SK-N-SH (cell line): ENCODE data around the gene PNPLA2. TPM values are rescaled to one million over a fixed set of nuclear protein-coding genes. Genes with fewer than 3 reads are reported as not detected.

ENCODE experiments used
- CTCF ChIA-PET: fragments of 300-600, 350-600 bp; formaldehyde crosslinking; extraction: SDS; loops from one replicate; lab custom pipeline; 2021; lab: Yijun Ruan, JAX
- POLR2A ChIA-PET: fragments of 350-600 bp; sonication (Branson Sonifier 250); formaldehyde crosslinking; extraction: SDS; loops from one replicate; lab custom pipeline; 2020; ENCODE audit warnings: antibody characterized with exemption, inconsistent platforms; lab: Yijun Ruan, JAX
- DNase-seq: peaks from one replicate; pipeline ENCODE4 v3.0.0; 2012
- H2AFZ ChIP-seq: fragments of 200-600 bp; sonication (generic); 2 replicates; pipeline ENCODE4 v1.8.1; 2016; ENCODE audit warnings: antibody characterized with exemption, mild to moderate bottlenecking, low read depth
- H3F3A ChIP-seq: fragments of 200-600 bp; sonication (generic); replicated peaks from 2 replicates; pipeline ENCODE3; 2016; ENCODE audit warnings: antibody characterized with exemption, mild to moderate bottlenecking; ENCODE audit not compliant: insufficient read depth
- H3K27ac ChIP-seq, 2 experiments: fragments of 200-500 bp in 1 of 2; fragments of 200-600 bp in 1 of 2; sonication (Bioruptor generic) in 1 of 2; sonication (generic), shearing (Covaris generic) in 1 of 2; 2 replicates each; pipeline versions ENCODE4 v1.5.1 to v1.6.1; 2014 to 2016; ENCODE audit warnings: low read depth in 2 of 2, inconsistent platforms in 1 of 2, low read length in 1 of 2, mild to moderate bottlenecking in 1 of 2, mixed read lengths in 1 of 2
- H3K27me3 ChIP-seq: fragments of 200-600 bp; sonication (generic), shearing (Covaris generic); 2 replicates; pipeline ENCODE4 v1.6.1; 2016; ENCODE audit warnings: mixed run types; ENCODE audit not compliant: insufficient read depth
- H3K36me3 ChIP-seq, 2 experiments: fragments of 200-500 bp in 1 of 2; fragments of 200-600 bp in 1 of 2; sonication (Bioruptor generic) in 1 of 2; sonication (generic) in 1 of 2; replicated peaks in 1 of 2; 2 replicates each; pipeline versions ENCODE3 to v1.5.1; 2014 to 2016; ENCODE audit warnings: low read length in 1 of 2, mild to moderate bottlenecking in 1 of 2; ENCODE audit not compliant: insufficient read depth in 2 of 2, control insufficient read depth in 1 of 2
- H3K4me1 ChIP-seq, 2 experiments: fragments of 200-500 bp in 1 of 2; fragments of 200-600 bp in 1 of 2; sonication (Bioruptor generic) in 1 of 2; sonication (generic), shearing (Covaris generic) in 1 of 2; 2 replicates each; pipeline versions ENCODE4 v1.5.1 to v1.6.1; 2014 to 2016; ENCODE audit warnings: low read depth in 1 of 2, low read length in 1 of 2, mixed run types in 1 of 2; ENCODE audit not compliant: insufficient read depth in 2 of 2, control insufficient read depth in 1 of 2
- H3K4me2 ChIP-seq: fragments of 200-600 bp; sonication (generic), shearing (Covaris generic); 2 replicates; pipeline ENCODE4 v1.6.1; 2017; ENCODE audit warnings: mixed run types
- H3K4me3 ChIP-seq, 2 experiments: fragments of 200-500 bp in 1 of 2; fragments of 200-600 bp in 1 of 2; sonication (Bioruptor generic) in 1 of 2; sonication (generic), shearing (Covaris generic) in 1 of 2; 2 replicates each; pipeline versions ENCODE4 v1.5.1 to v1.8.1; 2014 to 2016; ENCODE audit warnings: low read depth in 2 of 2, inconsistent platforms in 1 of 2, low read length in 1 of 2, mild to moderate bottlenecking in 1 of 2, mixed read lengths in 1 of 2, moderate library complexity in 1 of 2
- H3K79me2 ChIP-seq: fragments of 200-600 bp; sonication (generic); 2 replicates; pipeline ENCODE4 v1.8.1; 2017; ENCODE audit warnings: mild to moderate bottlenecking; ENCODE audit not compliant: insufficient read depth
- H3K9ac ChIP-seq: fragments of 200-600 bp; sonication (generic); 2 replicates; pipeline ENCODE4 v1.6.1; 2017; ENCODE audit warnings: mixed run types
- H3K9me2 ChIP-seq: fragments of 200-600 bp; sonication (generic); 2 replicates; pipeline ENCODE4 v1.6.1; 2017; ENCODE audit warnings: mixed run types
- H3K9me3 ChIP-seq: fragments of 200-600 bp; sonication (generic); 2 replicates; pipeline ENCODE4 v1.6.1; 2017; ENCODE audit warnings: mixed run types, mild to moderate bottlenecking, moderate library complexity
- H4K20me1 ChIP-seq: fragments of 200-600 bp; sonication (generic); 2 replicates; pipeline ENCODE4 v1.6.1; 2017; ENCODE audit warnings: mild to moderate bottlenecking, mixed run types; ENCODE audit not compliant: insufficient read depth
- EZH2phosphoT487 ChIP-seq: fragments of 200-600 bp; sonication (generic); IDR thresholded peaks from 2 replicates; pipeline ENCODE4 v1.6.1; 2017; ENCODE audit warnings: low read depth, mixed run types, mild to moderate bottlenecking, antibody characterized with exemption, moderate library complexity, borderline replicate concordance
- FOXJ3 ChIP-seq: sonication (generic); formaldehyde crosslinking; IDR thresholded peaks from 2 replicates; pipeline ENCODE4 v1.5.1; 2020; ENCODE audit warnings: mild to moderate bottlenecking, missing genetic modification reagents
- GATA2 ChIP-seq: sonication (generic); formaldehyde crosslinking; IDR thresholded peaks from 2 replicates; pipeline ENCODE4 v1.5.0; 2020; ENCODE audit warnings: mild to moderate bottlenecking, missing genetic modification reagents
- JUND ChIP-seq: IDR thresholded peaks from 2 replicates; pipeline ENCODE4 v1.4.0; 2012
- MEF2A ChIP-seq: IDR thresholded peaks from 2 replicates; pipeline ENCODE4 v1.4.0; 2012; ENCODE audit warnings: low read depth, borderline replicate concordance
- NRF1 ChIP-seq: IDR thresholded peaks from 2 replicates; pipeline ENCODE4 v1.6.1; 2012; ENCODE audit warnings: low read depth, mild to moderate bottlenecking, low read length
- PBX3 ChIP-seq: IDR thresholded peaks from 2 replicates; pipeline ENCODE4; 2012
- POLR2AphosphoS5 ChIP-seq: IDR thresholded peaks from 2 replicates; pipeline ENCODE4 v1.6.1; 2012; ENCODE audit warnings: low read depth, low read length
- RCOR1 ChIP-seq: fragments of 150-350 bp; IDR thresholded peaks from 2 replicates; pipeline ENCODE4 v1.6.1; 2017; ENCODE audit warnings: antibody characterized with exemption, low read length
- SIN3A ChIP-seq: IDR thresholded peaks from 2 replicates; pipeline ENCODE4 v1.6.1; 2012; ENCODE audit warnings: low read depth, mild to moderate bottlenecking, low read length, moderate library complexity, borderline replicate concordance
- SMC3 ChIP-seq: IDR thresholded peaks from 2 replicates; pipeline ENCODE4 v1.6.1; 2012; ENCODE audit warnings: low read depth, low read length, improper control_type of control experiment
- TAF1 ChIP-seq: IDR thresholded peaks from 2 replicates; pipeline ENCODE4 v1.6.1; 2012; ENCODE audit warnings: low read depth, mild to moderate bottlenecking, low read length, moderate library complexity, borderline replicate concordance
- TCF12 ChIP-seq: IDR thresholded peaks from 2 replicates; pipeline ENCODE4 v1.4.0; 2012
- TEAD4 ChIP-seq: IDR thresholded peaks from 2 replicates; pipeline ENCODE4 v1.4.0; 2012; ENCODE audit warnings: mild to moderate bottlenecking, borderline replicate concordance; ENCODE audit not compliant: insufficient read depth
- YY1 ChIP-seq: IDR thresholded peaks from 2 replicates; pipeline ENCODE4 v1.4.0; 2012; ENCODE audit warnings: low read depth, mild to moderate bottlenecking
- whole genome bisulfite sequencing: methylation state at CpG from one replicate; pipeline ENCODE4 v1.1.6; 2017; ENCODE audit warnings: low lambda C conversion rate; 5-methylcytosine and 5-hydroxymethylcytosine counted together
- polyA plus RNA-seq, 3 experiments: library from polyadenylated mRNA; depleted of rRNA; stranded (reverse); fragments of >200 nt; gene quantifications; 2 replicates each; pipeline ENCODE4 v1.2.3, GENCODE V29; 2012

Gene PNPLA2
- polyA plus RNA-seq, 1 of the 3 experiments (the other 2 are of a cell fraction) = 60.3 TPM

- WGBS = 100% methylated on average over 5 of the region's 15 CpGs
- Histone ChIP-seq H3K4me1 (peaks cover 8 to 48% of the 10 kb centered on the region in 2 experiments; a peak in 2 of 4 replicates), H3K27me3 (no peaks in the 10 kb centered on the region), H3K27ac (no peak overlapping the region), H3K9me2 (no peaks in the 10 kb centered on the region), H3K36me3 (peaks cover 0 to 30% of the 10 kb centered on the region in 2 experiments), H2AFZ (no peak overlapping the region), H4K20me1 (no peaks in the 10 kb centered on the region), H3K9ac (no peak overlapping the region), H3K4me2 (no peak overlapping the region), H3K4me3 (no peak overlapping the region), H3K79me2 (peaks cover 20% of the 10 kb centered on the region), H3K9me3 (no peaks in the 10 kb centered on the region), H3F3A (peaks cover 16% of the 10 kb centered on the region)
- no peak for TF ChIP-seq NRF1
- no peak for TF ChIP-seq YY1
- no peak for TF ChIP-seq JUND
- TF ChIP-seq RCOR1 = no peak
- no peak for TF ChIP-seq TEAD4
- TF ChIP-seq GATA2 (CRISPR knock-in tag) = no peak
- TF ChIP-seq POLR2AphosphoS5 = no peak
- no peak for TF ChIP-seq TCF12
- no peak for TF ChIP-seq EZH2phosphoT487
- TF ChIP-seq MEF2A = no peak
- no peak for TF ChIP-seq SMC3
- no peak for DNase-seq
- POLR2A ChIA-PET = no interaction called here
- CTCF ChIA-PET = interaction anchor here (6.3 kb wide), 1 partner anchor 9 kb away, joined by 43 read pairs; no protein-coding TSS in a partner anchor
These were observed 26.2 kb upstream of the PNPLA2 start for GRCh38 chr11:792535-792821.

- CTCF ChIA-PET = interaction anchor here (6.3 kb wide), 1 partner anchor 9 kb away, joined by 43 read pairs; no protein-coding TSS in a partner anchor
- no peaks in the 10 kb centered on the region for H3K9me3 ChIP-seq
- H3K4me1 ChIP-seq = peaks cover 8 to 48% of the 10 kb centered on the region in 2 experiments; a peak in 2 of 4 replicates
- H4K20me1 ChIP-seq = no peaks in the 10 kb centered on the region
- H3F3A ChIP-seq = peaks cover 18% of the 10 kb centered on the region
- H3K27ac ChIP-seq = no peak overlapping the region; a peak in 1 of 4 replicates
- whole genome bisulfite sequencing = 93% methylated on average over 11 of the region's 13 CpGs
- H3K36me3 ChIP-seq = peaks cover 0 to 30% of the 10 kb centered on the region in 2 experiments
- POLR2A ChIA-PET = interaction anchor here (1.0 kb wide), 1 partner anchor 16 kb away, joined by 3 read pairs; the partner anchor contains the start of gene GATD1
- no peak for DNase-seq
- no peak overlapping the region for H3K4me2 ChIP-seq
- TF ChIP-seq SIN3A (no peak), TAF1 (no peak), FOXJ3 (CRISPR knock-in tag) (no peak), PBX3 (no peak)
- H3K27me3 ChIP-seq = no peaks in the 10 kb centered on the region
- H3K4me3 ChIP-seq = no peak overlapping the region
- H3K9ac ChIP-seq = no peak overlapping the region
- peaks cover 20% of the 10 kb centered on the region for H3K79me2 ChIP-seq
- H3K9me2 ChIP-seq = no peaks in the 10 kb centered on the region
- no peak overlapping the region for H2AFZ ChIP-seq
These were observed 25.8 kb upstream of the PNPLA2 start for GRCh38 chr11:792873-793272.
